ENCODE results near the gene ACTG1. TPM values are rescaled to one million over a fixed set of nuclear protein-coding genes. Genes with fewer than 3 reads are reported as not detected.

ACTG1 gene
- polyA plus RNA-seq, 2 donors: 1,763 to 5,708 TPM

GRCh38 chr17:81469266-81469665 is 43.3 kb downstream of the ACTG1 start:
- Histone ChIP-seq H3K27ac (ENCODE audit: low read depth in 2 of 2, low read length in 1 of 2) (no peak overlapping the region), H3K36me3 (ENCODE audit: control insufficient read depth in 2 of 2, insufficient read depth in 2 of 2, low read length in 1 of 2) (no peaks in the 10 kb centered on the region), H3K4me3 (ENCODE audit: low read depth in 1 of 2, low read length in 2 of 2) (no peak overlapping the region), H3K27me3 (ENCODE audit: control insufficient read depth in 1 of 2, insufficient read depth in 2 of 2, low read length in 2 of 2) (no peaks in the 10 kb centered on the region), H3K4me1 (ENCODE audit: control insufficient read depth in 2 of 2, insufficient read depth in 2 of 2, low read length in 1 of 2) (no peaks in the 10 kb centered on the region), H3K9me3 (ENCODE audit: control insufficient read depth in 2 of 2, insufficient read depth in 1 of 2, low read depth in 1 of 2, low read length in 1 of 2) (no peaks in the 10 kb centered on the region)
- whole genome bisulfite sequencing, 2 donors: 72 to 90% methylated on average over 13 of the region's 13 CpGs

GRCh38 chr17:81468770-81469121 is 43.9 kb downstream of the ACTG1 start:
- Histone ChIP-seq H3K9me3 (ENCODE audit: control insufficient read depth in 2 of 2, insufficient read depth in 1 of 2, low read depth in 1 of 2, low read length in 1 of 2) (no peaks in the 10 kb centered on the region), H3K4me3 (ENCODE audit: low read depth in 1 of 2, low read length in 2 of 2) (no peak overlapping the region), H3K36me3 (ENCODE audit: control insufficient read depth in 2 of 2, insufficient read depth in 2 of 2, low read length in 1 of 2) (no peaks in the 10 kb centered on the region), H3K27me3 (ENCODE audit: control insufficient read depth in 1 of 2, insufficient read depth in 2 of 2, low read length in 2 of 2) (no peaks in the 10 kb centered on the region), H3K4me1 (ENCODE audit: control insufficient read depth in 2 of 2, insufficient read depth in 2 of 2, low read length in 1 of 2) (no peaks in the 10 kb centered on the region), H3K27ac (ENCODE audit: low read depth in 2 of 2, low read length in 1 of 2) (no peak overlapping the region)
- WGBS, 2 donors: 72 to 76% methylated on average over 15 to 18 of the region's 18 CpGs

GRCh38 chr17:81468111-81468769 is 44.4 kb downstream of the ACTG1 start:
- H3K4me1 ChIP-seq (ENCODE audit: control insufficient read depth in 2 of 2, insufficient read depth in 2 of 2, low read length in 1 of 2): no peaks in the 10 kb centered on the region
- WGBS, 2 donors: 76 to 85% methylated on average over 18 of the region's 18 CpGs
- no peak overlapping the region for H3K4me3 ChIP-seq (ENCODE audit: low read depth in 1 of 2, low read length in 2 of 2)
- peaks cover 0 to under 1% of the 10 kb centered on the region in 2 donors for H3K36me3 ChIP-seq (ENCODE audit: control insufficient read depth in 2 of 2, insufficient read depth in 2 of 2, low read length in 1 of 2)
- no peak overlapping the region for H3K27ac ChIP-seq (ENCODE audit: low read depth in 2 of 2, low read length in 1 of 2)
- no peaks in the 10 kb centered on the region for H3K9me3 ChIP-seq (ENCODE audit: control insufficient read depth in 2 of 2, insufficient read depth in 1 of 2, low read depth in 1 of 2, low read length in 1 of 2)
- no peaks in the 10 kb centered on the region for H3K27me3 ChIP-seq (ENCODE audit: control insufficient read depth in 1 of 2, insufficient read depth in 2 of 2, low read length in 2 of 2)

- H3K4me1 ChIP-seq (ENCODE audit: control insufficient read depth in 2 of 2, insufficient read depth in 2 of 2, low read length in 1 of 2): no peaks in the 10 kb centered on the region
- WGBS, 2 donors: 85 to 90% methylated on average over 33 of the region's 33 CpGs
- peaks cover 5% of the 10 kb centered on the region in 2 donors for H3K36me3 ChIP-seq (ENCODE audit: control insufficient read depth in 2 of 2, insufficient read depth in 2 of 2, low read length in 1 of 2)
- no peak overlapping the region for H3K27ac ChIP-seq (ENCODE audit: low read depth in 2 of 2, low read length in 1 of 2)
- no peak overlapping the region for H3K4me3 ChIP-seq (ENCODE audit: low read depth in 1 of 2, low read length in 2 of 2)
- no peaks in the 10 kb centered on the region for H3K9me3 ChIP-seq (ENCODE audit: control insufficient read depth in 2 of 2, insufficient read depth in 1 of 2, low read depth in 1 of 2, low read length in 1 of 2)
- no peaks in the 10 kb centered on the region for H3K27me3 ChIP-seq (ENCODE audit: control insufficient read depth in 1 of 2, insufficient read depth in 2 of 2, low read length in 2 of 2)
Observed at GRCh38 chr17:81466564-81467472, 45.8 kb downstream of the ACTG1 start.

- Histone ChIP-seq H3K27ac (ENCODE audit: low read depth in 2 of 2, low read length in 1 of 2) (no peak overlapping the region), H3K27me3 (ENCODE audit: control insufficient read depth in 1 of 2, insufficient read depth in 2 of 2, low read length in 2 of 2) (no peaks in the 10 kb centered on the region), H3K4me1 (ENCODE audit: control insufficient read depth in 2 of 2, insufficient read depth in 2 of 2, low read length in 1 of 2) (no peaks in the 10 kb centered on the region), H3K9me3 (ENCODE audit: control insufficient read depth in 2 of 2, insufficient read depth in 1 of 2, low read depth in 1 of 2, low read length in 1 of 2) (no peaks in the 10 kb centered on the region), H3K4me3 (ENCODE audit: low read depth in 1 of 2, low read length in 2 of 2) (no peak overlapping the region), H3K36me3 (ENCODE audit: control insufficient read depth in 2 of 2, insufficient read depth in 2 of 2, low read length in 1 of 2) (peaks cover 5% of the 10 kb centered on the region in 2 donors)
- 81 to 90% methylated on average over 17 of the region's 17 CpGs for WGBS, 2 donors
Observed at GRCh38 chr17:81465910-81466309, 46.7 kb downstream of the ACTG1 start.

GRCh38 chr17:81464586-81464985 is 48.0 kb downstream of the ACTG1 start:
- WGBS, 2 donors: 59 to 76% methylated on average over 9 of the region's 9 CpGs
- Histone ChIP-seq H3K4me1 (ENCODE audit: control insufficient read depth in 2 of 2, insufficient read depth in 2 of 2, low read length in 1 of 2) (no peaks in the 10 kb centered on the region), H3K36me3 (ENCODE audit: control insufficient read depth in 2 of 2, insufficient read depth in 2 of 2, low read length in 1 of 2) (peaks cover 5% of the 10 kb centered on the region in 2 donors), H3K27ac (ENCODE audit: low read depth in 2 of 2, low read length in 1 of 2) (no peak overlapping the region), H3K9me3 (ENCODE audit: control insufficient read depth in 2 of 2, insufficient read depth in 1 of 2, low read depth in 1 of 2, low read length in 1 of 2) (no peaks in the 10 kb centered on the region), H3K27me3 (ENCODE audit: control insufficient read depth in 1 of 2, insufficient read depth in 2 of 2, low read length in 2 of 2) (no peaks in the 10 kb centered on the region), H3K4me3 (ENCODE audit: low read depth in 1 of 2, low read length in 2 of 2) (no peak overlapping the region)

- H3K36me3 ChIP-seq (ENCODE audit: control insufficient read depth in 2 of 2, insufficient read depth in 2 of 2, low read length in 1 of 2): peaks cover 5% of the 10 kb centered on the region in 2 donors
- 96% methylated on average over 32 of the region's 32 CpGs for WGBS, 2 donors
- H3K4me1 ChIP-seq (ENCODE audit: control insufficient read depth in 2 of 2, insufficient read depth in 2 of 2, low read length in 1 of 2): no peaks in the 10 kb centered on the region
Observed at GRCh38 chr17:81463506-81463905, 49.1 kb downstream of the ACTG1 start.

GRCh38 chr17:81462506-81463125 is 50.0 kb downstream of the ACTG1 start:
- Histone ChIP-seq H3K4me3 (ENCODE audit: low read depth in 1 of 2, low read length in 2 of 2) (no peak overlapping the region), H3K27ac (ENCODE audit: low read depth in 2 of 2, low read length in 1 of 2) (no peak overlapping the region), H3K9me3 (ENCODE audit: control insufficient read depth in 2 of 2, insufficient read depth in 1 of 2, low read depth in 1 of 2, low read length in 1 of 2) (no peaks in the 10 kb centered on the region), H3K27me3 (ENCODE audit: control insufficient read depth in 1 of 2, insufficient read depth in 2 of 2, low read length in 2 of 2) (no peaks in the 10 kb centered on the region), H3K4me1 (ENCODE audit: control insufficient read depth in 2 of 2, insufficient read depth in 2 of 2, low read length in 1 of 2) (no peaks in the 10 kb centered on the region), H3K36me3 (ENCODE audit: control insufficient read depth in 2 of 2, insufficient read depth in 2 of 2, low read length in 1 of 2) (peaks cover 5% of the 10 kb centered on the region in 2 donors)
- 93 to 94% methylated on average over 32 to 33 of the region's 33 CpGs for WGBS, 2 donors

More at GRCh38 chr17:81463506-81463905, 49.1 kb downstream of the ACTG1 start:
- Histone ChIP-seq H3K4me3 (ENCODE audit: low read depth in 1 of 2, low read length in 2 of 2) (no peak overlapping the region), H3K27ac (ENCODE audit: low read depth in 2 of 2, low read length in 1 of 2) (no peak overlapping the region), H3K9me3 (ENCODE audit: control insufficient read depth in 2 of 2, insufficient read depth in 1 of 2, low read depth in 1 of 2, low read length in 1 of 2) (no peaks in the 10 kb centered on the region), H3K27me3 (ENCODE audit: control insufficient read depth in 1 of 2, insufficient read depth in 2 of 2, low read length in 2 of 2) (no peaks in the 10 kb centered on the region)

GRCh38 chr17:81461607-81462500 is 50.7 kb downstream of the ACTG1 start:
- Histone ChIP-seq H3K4me1 (ENCODE audit: control insufficient read depth in 2 of 2, insufficient read depth in 2 of 2, low read length in 1 of 2) (no peaks in the 10 kb centered on the region), H3K9me3 (ENCODE audit: control insufficient read depth in 2 of 2, insufficient read depth in 1 of 2, low read depth in 1 of 2, low read length in 1 of 2) (no peaks in the 10 kb centered on the region), H3K4me3 (ENCODE audit: low read depth in 1 of 2, low read length in 2 of 2) (no peak overlapping the region), H3K27me3 (ENCODE audit: control insufficient read depth in 1 of 2, insufficient read depth in 2 of 2, low read length in 2 of 2) (no peaks in the 10 kb centered on the region), H3K36me3 (ENCODE audit: control insufficient read depth in 2 of 2, insufficient read depth in 2 of 2, low read length in 1 of 2) (peaks cover 5% of the 10 kb centered on the region in 2 donors), H3K27ac (ENCODE audit: low read depth in 2 of 2, low read length in 1 of 2) (no peak overlapping the region)
- 91 to 92% methylated on average over 50 of the region's 50 CpGs for WGBS, 2 donors

Data from esophagus (tissue), 2 donors.